Right ventricle myocardium inferior (tissue), 1 donor: ENCODE data around the gene DAAM1. TPM values are rescaled to one million over a fixed set of nuclear protein-coding genes. Genes with fewer than 3 reads are reported as not detected.

Experiments used
- ATAC-seq: fragments of 200-7000 bp; cut with Tn5 transposase; one replicate; pipeline ENCODE4 v1.9.1; 2020; ENCODE audit warnings: mild to moderate bottlenecking, moderate library complexity
- DNase-seq: peaks from one replicate; pipeline ENCODE4 v3.0.0; 2021; ENCODE audit errors: missing footprints
- intact Hi-C: fragments of 100-400 bp; cut with DNase I; formaldehyde crosslinking; loops from one replicate; pipeline ENCODE4 v1.11.0; 2022
- long read RNA-seq: library from polyadenylated mRNA; unstranded; transcript quantifications from one replicate; pipeline ENCODE4 v2.0.0, GENCODE V29; 2021
- total RNA-seq: library from RNA; stranded (reverse); fragmentation: NEBNext Ultra II Directional; extraction: Animal tissue kit (Norgen Biotek cat#: 25700); gene quantifications from one replicate; pipeline ENCODE4 v1.2.1, GENCODE V29; 2021
- donor health status: DM: no; HTN: yes; CAD: no; lungs with severe emphysema.

DAAM1 gene
- total RNA-seq, result 120 TPM
- long read RNA-seq, full-length matches to known transcripts, result 9 of 25 reads
- long read RNA-seq, partial matches to known transcripts, result 1 of 25 reads
- long read RNA-seq, other reads (novel, unspliced or antisense), result 15 of 25 reads

DNA sequence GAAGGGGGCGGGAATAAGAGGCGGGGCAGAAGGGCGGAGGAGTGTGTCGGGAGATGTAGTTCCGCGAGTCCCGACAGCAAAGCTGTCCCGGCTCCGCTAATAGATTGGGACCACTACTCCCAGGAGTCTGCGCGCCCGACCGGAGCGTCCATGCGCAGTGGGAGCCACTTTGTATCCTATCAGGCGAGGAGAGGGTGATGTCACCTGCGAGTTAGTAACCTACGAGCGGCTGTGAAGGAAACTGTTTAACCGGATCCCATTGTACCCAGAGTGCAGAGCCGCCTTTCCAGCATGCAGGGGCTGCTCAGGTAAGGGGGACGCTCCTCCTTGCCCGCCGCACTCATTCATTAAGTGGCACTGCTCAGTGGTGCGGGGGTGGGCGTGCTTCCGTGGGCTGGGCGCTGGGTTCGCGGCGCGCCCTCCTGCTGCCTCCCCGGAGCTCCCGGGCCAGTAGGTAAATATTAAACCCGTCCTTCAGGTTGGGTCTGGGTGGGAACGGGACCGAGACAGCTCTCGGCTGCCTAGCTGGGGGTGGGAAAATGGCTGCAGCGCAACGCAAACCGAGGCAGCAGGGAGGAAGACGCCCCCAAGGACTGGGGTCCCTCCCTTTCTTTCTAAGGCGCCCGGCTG lies at the start of gene DAAM1:
TSS of gene DAAM1 (plus strand) at position 207 of the 630 bp plus-strand sequence. CDS start 74,811 bp downstream, outside the sequence.
- ATAC-seq (peak; percentile 98), DNase-seq (peak; percentile 99)
- intact Hi-C loops, result loop anchor here (1.0 to 5.0 kb wide), 7 partner anchors 56 to 252 kb away; no protein-coding TSS in a partner anchor

DNA sequence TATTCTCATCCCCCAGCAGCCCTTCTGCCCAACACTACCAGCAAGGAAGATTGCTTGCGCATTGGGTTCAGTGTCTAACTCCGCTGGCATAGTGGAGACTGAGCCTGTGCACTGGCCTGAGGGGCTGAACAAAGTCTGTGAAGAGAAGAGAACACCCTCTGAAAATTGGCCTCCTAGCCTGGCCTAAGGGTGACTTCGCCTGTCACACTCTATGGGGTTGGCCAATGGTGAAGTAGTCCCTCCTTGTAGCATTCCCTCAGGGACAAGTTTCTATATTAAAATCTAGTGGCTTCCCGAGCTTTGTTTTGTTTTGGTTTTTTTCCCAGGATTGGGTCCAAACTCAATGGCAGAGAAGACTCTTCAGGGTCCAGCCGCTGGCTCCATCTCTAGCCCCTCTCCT lies 49.1 kb upstream of the DAAM1 start:
- no peak for ATAC-seq
- no peak for DNase-seq
- intact Hi-C loops, result no loop called here

DNA sequence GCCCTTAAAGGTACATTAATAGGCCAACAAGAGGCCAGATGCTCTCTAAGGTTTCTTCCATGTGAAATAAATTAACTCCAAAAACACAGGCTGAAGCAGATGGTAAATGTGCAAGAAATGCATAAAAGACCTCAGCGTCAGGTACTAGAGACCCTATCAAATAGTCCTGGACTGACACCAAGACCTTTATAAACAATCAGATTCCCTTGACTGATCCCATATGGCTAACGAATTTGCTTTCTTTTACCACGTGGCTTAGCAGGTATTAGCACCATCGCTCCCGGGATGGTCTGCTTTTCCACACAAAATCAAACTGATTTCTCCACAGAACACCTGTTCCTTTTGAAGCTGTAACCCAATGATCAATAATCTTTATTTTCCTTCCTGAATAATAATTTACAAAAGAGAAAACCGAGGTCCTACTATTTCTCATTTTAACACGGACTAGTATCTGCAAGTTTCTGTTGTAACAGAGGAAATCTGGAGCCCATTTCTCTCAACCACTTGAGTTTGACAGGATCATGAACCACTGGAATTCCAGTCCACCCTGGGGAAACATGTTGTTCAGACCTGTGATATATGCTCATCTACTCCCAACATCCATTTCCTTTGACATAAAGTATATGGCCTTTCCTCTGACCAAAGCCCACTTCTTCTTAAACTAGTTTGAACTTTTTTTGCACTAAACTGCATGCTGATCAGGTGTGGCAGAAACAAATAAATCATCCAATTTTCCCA lies 48.2 kb upstream of the DAAM1 start:
- intact Hi-C loops, result loop anchor here (5.0 kb wide), 1 partner anchor 42 kb away; no protein-coding TSS in a partner anchor
- DNase-seq (no peak), ATAC-seq (no peak)

DNA sequence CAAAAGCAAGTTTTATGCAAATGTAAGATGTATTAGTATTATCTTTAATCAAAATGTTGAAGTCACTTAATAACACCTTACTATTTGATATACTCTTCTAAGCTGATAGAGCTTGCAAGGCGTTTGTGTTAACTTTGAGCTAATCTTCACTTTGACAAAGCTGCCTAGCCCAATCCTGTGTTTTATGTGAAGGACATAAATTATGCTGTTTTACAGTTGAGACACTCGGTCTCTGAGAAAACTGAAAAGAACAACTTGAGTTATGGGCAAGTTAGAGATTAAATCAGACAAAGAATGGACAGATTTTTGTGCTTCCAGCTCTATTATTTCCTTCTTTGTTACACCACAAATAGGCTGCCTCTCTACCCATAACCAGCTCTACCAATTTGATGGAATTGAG lies 42.0 kb upstream of the DAAM1 start:
- DNase-seq (no peak), ATAC-seq (no peak)
- intact Hi-C loops, result no loop called here

DNA sequence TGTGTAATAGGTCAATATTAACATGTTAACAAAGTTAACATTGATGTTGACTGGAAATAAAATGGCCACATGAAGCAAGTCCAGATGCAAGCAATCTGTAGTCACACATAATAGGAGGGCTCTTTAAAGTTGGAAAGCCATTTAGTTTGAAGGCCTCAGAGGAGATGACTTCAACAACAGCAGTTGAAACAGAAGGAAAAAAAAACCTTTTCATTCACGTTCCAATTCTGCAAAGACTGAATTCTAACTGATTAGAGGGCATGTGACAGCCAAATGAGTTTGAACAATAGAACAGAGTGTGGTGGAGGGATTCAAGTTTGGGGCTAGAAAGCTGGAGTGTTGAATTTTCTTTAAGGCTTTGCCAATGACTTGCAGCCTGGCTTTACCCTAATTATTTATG lies 41.5 kb upstream of the DAAM1 start:
- ATAC-seq (peak; percentile 57), DNase-seq (no peak)

DNA sequence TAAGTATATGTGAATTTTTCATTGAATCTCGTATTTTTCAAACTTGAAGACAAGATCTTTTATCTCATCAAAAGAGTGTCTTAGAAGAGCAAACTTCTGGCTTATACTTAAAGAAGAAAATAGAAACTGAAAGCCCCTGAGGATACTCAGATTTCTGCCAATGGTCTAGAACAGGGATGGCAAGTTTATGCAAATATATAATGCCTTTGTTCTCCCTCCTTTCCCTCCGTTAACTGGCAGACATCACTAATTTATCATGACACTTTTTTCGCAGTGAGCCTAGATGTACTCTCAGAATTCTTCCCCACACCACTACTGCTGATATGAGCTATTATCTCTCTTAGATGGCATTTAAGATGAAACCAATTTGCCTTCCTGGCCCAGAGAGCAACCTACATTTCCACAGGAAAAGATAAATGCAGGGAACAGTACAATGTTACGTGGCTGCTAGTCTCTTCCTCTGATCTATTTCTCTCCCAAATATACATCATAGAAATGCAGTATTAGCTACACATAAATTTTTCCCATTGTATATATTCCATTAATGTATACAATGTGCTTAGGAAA lies 40.0 kb upstream of the DAAM1 start:
- DNase-seq (no peak), ATAC-seq (no peak)
- intact Hi-C loops, result no loop called here

More for the DNA sequence above, 41.5 kb upstream of the DAAM1 start:
- intact Hi-C loops, result no loop called here

DNA sequence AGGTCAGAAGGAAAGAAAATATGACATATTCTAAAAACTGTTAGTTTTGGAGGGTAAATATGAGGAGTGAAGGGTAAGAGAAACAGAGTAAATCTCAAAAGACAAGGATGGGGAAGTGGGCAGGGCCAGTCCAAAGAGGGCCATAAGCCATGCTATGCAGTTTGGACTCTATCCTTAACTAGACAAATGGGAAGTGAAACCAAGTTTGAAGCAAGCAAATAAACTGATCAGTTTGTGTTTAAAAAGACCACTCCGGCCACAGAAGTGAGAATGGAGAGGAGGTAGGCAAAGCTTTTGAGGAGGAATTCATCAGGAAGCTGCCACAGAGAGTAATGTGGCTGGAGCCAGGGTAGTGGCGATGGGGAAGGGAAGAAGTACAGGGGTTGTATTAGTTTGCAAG lies 37.5 kb upstream of the DAAM1 start:
- intact Hi-C loops, result no loop called here
- DNase-seq (no peak), ATAC-seq (peak; percentile 56)

DNA sequence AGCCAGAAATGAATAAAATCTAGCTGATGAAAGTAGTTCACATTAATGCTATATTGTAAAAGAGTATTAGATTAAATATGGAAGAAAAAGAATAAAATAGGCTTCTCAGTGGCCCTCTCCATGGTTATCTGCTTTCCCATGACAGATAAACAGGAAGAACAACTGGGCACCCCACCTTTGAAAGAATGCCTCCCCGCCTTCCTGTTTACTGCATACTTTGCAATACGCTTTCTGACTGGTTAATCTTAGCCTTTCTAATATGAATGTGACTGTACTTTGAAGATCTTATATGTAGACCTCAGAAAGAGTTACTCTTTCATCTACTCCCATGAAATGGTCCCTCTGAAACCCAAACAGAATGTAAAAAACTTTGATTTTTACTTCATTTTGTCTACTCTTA lies 34.1 kb upstream of the DAAM1 start:
- no peak for DNase-seq
- intact Hi-C loops, result no loop called here

DNA sequence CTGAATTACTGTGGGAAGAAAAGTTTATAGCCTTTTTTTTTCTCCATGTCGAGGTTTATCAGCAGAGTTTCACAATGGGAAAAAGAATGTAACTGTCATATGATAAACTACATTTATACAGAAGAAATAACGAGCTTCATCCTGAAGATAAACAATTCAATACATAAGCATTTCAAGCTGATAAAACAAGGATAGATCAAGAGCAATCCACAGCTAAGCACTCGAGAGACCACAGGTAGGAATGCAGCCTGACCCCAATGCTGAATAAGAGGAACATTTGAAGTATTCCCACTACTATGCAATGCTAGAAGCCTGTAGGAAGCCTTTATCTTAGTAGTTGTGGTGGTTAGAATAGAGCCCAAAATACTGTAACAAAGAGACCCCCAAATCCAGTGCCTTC lies 32.6 kb upstream of the DAAM1 start:
- no peak for DNase-seq
- intact Hi-C loops, result no loop called here
- no peak for ATAC-seq

More for the DNA sequence above, 34.1 kb upstream of the DAAM1 start:
- no peak for ATAC-seq

DNA sequence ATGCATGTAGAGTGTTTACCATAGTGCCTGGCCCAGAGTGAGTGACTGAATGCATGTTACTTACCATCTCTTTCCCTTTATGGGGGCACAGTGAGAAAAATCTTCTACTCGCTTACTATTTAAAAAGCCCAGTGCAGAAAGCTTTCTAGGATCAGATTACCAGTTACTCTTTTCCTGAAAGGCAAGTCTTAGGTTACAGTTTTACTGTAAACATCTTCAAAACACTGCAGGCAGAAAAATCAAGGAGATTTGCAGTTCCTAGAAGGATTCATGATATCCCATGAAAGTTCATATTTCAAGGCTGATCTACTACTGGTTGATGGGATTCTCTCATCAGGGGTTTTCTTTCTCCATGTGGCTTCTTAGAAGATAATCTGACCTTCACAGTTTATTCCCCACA lies 29.3 kb upstream of the DAAM1 start:
- ATAC-seq (no peak), DNase-seq (no peak)
- intact Hi-C loops, result no loop called here

DNA sequence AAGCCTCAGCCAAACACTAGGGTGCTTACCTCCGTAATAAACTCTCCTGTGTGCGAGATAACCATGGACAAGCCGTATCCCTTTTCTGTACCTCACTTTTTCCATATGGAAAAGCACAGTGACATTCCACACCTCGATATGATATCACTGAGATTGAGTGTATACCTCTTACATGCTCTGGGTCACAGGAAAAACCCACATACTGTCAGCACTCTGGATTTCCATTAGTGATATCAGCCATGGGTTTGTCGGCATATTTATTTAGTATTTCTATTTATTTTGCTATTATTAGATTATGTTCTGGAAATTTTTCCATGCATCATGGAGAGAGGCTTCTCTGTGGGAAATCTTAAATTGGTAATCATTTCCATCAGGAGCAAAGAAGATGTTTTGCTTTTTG lies 28.0 kb upstream of the DAAM1 start:
- no peak for ATAC-seq
- DNase-seq, result no peak
- intact Hi-C loops, result no loop called here

DNA sequence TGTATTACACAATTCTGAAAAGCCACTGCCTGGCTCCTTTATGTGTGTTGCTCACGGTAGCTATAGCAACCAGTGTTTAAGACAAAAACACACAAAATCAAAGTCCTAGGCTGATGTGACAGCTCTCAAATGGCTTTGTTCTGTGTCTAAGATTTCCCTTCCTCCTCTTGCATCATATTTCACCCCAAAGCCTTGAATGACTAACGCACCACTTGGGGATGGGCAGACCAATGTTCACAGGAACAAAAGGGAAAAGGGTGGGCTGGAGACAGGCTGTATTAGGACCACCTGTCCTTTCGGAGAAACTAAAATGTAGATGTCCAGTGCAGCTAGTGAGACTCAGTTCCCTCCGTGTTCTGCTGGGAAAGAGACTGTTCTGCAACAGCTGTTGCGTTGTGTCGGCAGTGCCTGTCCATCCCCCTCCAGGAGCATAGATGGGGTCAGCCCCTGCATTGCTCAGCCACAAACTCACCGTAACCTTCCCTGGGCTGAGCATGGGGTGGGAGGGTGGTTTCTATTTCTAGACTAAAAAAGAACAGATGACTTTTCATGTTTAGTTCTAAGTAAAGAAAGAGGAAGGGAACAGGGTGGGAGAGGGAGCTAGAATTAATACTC lies 26.8 kb upstream of the DAAM1 start:
- ATAC-seq (peak; percentile 67), DNase-seq (no peak)
- intact Hi-C loops, result no loop called here

DNA sequence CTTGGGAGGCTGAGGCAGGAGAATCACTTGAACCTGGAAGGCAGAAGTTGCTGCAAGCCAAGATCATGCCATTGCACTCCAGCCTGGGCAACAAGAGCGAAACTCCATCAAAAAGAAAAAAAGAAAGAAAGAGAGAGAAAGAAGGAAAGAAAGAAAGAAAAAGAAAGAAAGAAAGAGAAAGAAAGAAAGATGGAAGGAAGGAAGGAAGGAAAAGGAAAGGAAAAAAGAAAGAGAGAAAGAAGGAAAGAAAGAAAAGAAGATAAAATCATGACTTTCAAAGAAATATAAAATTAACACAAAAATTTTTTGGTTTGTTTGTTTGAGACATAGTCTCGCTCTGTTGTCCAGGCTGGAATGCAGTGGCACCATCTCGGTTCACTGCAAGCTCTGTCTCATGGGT lies 22.2 kb upstream of the DAAM1 start:
- DNase-seq (no peak), ATAC-seq (no peak)
- intact Hi-C loops, result no loop called here

DNA sequence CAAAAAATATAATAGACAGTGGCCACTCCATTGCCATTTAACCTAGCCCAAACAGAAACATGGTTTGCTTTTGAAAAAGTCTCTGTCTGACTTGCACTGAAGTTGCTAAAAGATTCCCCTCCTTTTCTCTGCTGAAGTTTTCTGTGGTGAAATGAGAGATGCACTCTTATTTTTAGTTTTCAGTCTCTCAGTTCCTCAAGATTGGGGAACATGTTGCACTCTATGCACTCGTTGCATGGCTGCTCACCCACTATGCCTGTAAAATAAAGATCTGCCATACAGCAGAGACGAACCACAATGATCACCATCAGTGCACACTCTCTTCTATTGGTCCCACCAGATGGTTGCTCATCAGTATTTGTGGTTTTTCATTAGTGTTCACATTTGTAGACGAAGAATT lies 13.1 kb upstream of the DAAM1 start:
- ATAC-seq (no peak), DNase-seq (no peak)
- intact Hi-C loops, result no loop called here

DNA sequence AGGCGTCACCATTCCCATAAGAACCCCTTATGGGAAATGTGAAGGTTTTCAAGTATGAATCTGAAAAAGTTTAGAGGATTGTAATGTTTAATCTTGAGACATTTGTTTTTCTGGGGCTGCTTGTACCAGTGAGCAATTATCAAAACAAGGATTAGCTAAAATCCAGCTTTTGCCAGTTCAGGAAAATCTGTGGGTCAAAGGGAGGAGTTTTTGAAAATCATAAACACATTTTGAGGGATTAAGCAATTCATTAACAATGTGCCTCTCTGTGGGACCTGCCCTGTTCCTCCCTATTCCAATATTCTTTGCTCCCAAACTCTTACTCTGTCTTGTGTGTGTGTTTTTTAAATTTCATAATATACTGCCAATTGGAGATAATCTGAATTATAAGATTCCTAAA lies 11.7 kb upstream of the DAAM1 start:
- peak; percentile 42 for ATAC-seq
- intact Hi-C loops, result no loop called here
- no peak for DNase-seq

DNA sequence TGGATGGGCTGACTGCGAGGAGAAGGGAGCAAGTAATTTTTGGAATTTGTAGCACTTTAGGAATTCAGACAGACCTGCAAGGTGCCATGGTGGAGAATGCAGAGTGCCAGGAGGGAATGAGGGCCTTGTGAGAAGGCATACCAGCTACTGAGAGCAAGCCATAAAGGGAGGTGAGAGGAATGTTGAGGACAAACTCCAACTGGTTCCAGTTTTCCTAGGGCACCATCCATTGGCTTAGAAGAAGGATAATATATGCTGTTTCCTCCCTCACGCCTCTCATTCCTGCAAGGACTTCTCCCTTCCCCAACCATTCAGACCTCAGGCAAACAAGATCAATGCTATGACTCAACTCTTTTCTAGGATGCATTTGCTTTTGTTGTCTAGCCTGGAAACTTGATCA lies 11.2 kb upstream of the DAAM1 start:
- ATAC-seq (no peak), DNase-seq (no peak)
- intact Hi-C loops, result no loop called here

DNA sequence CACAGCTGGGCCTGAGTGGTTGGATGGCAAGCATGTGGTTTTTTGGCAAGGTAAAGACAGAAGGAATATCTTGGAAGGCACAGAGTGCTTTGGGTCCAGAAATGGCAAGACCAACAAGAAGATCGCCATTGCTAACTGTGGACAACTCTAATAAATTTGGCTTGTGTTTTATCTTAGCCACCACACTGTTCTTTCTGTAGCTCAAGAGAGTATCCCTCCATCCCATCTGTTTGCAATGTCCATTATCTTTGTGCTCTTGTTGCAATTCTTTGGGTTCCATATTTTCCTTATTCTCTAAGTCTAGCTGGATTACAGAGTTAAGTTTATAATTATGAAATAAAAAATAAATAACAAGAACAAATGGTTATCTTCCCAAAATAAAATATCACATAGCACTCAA lies 6.7 kb upstream of the DAAM1 start:
- DNase-seq (no peak), ATAC-seq (no peak)
- intact Hi-C loops, result loop anchor here (5.0 kb wide), 1 partner anchor 39 kb away; no protein-coding TSS in a partner anchor

DNA sequence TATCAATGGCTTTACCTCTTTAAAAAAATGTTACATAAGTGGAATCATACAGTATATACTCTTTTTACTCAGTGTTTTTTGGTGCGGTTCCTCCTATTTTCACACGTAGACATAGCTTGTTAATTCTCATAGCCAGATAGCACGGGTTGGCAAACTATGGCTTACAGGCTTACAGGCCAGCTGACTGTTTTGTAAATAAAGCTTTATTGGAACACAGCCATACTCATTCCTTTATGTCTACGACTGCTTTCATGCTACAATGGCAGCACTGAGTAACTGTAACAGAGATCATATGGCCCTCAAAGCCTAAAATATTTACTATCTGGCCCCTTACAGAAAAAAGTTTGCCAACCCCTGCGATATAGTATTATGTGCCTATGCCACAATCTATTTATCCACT lies 5.8 kb upstream of the DAAM1 start:
- DNase-seq, result no peak
- no peak for ATAC-seq
- intact Hi-C loops, result loop anchor here (5.0 kb wide), 1 partner anchor 40 kb away; no protein-coding TSS in a partner anchor

DNA sequence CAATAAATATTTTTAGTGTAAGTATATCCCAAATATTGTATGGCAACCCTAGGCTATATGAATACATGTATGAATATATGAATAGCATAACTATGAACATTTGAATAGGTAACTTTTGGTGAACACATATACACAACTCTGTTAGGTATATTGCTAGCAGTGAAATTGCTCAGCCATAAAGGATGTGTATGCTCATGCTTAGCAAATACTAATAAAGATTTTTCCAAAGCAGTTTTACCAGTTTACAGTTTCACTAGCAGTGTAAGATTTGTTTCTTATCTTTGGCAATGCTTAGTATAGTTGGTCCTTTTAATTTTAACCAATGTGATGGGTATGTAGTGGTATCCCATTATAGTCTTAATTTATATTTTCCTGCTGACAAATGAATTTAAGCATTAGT lies 5.3 kb upstream of the DAAM1 start:
- intact Hi-C loops, result loop anchor here (5.0 kb wide), 1 partner anchor 41 kb away; no protein-coding TSS in a partner anchor
- DNase-seq (no peak), ATAC-seq (no peak)
